NCI-H2227 (cell line): ENCODE measurements around the gene ESYT2.
"Not testable (repeated sequence)": the region's sequence is repeated elsewhere in the genome, so short reads cannot be mapped to it uniquely, and the experiment has no call there.

ENCODE experiments used
- DNase-seq: peaks from one replicate; lab custom pipeline; 2025; ENCODE audit not compliant: unreplicated experiment; lab: John Stamatoyannopoulos, UW

The ESYT2 gene

DNA sequence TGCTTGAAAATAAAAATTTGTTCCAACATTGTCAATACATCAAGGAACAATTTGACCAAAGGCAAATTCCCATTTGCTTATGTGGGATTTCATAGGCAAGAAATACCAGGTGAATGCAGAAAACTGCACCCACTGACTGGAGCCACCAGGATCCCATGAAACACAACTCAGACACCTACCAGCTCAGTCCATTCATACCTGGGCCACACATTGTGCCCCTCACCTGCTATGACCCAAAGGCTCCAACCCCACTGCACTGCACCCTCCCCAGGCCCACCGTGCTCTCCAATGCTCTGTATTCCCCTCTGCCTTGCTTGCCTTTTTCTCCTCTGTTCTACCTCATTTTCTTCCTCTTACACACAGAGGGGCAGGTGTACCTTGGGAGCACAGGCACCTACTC, 130.0 kb downstream of the ESYT2 start:
- no peak for DNase-seq

DNA sequence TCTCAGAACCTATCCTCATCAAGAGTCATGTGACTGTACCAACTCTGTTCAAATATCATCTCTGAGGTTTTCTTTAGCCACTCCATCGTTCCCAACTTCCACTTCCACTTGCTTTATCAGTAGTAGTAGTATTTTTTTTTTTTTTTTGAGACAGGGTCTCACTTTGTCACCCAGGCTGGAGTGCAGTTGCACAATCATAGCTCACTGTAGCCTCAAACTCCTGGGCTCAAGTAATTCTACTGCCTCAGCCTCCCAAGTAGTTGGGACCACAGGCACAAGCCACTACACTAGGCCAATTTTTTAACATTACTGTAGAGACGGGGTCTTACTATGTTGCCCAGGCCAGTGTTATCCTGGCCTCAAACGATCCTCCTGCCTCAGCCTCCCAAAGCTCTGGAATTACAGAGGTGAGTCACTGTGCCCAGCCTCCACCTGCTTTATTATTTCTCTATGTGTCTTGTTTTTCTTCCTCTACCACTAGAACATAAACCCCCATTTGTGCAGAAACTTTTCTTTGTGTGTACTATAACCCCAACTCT, 130.6 kb downstream of the ESYT2 start:
- DNase-seq, result no peak

DNA sequence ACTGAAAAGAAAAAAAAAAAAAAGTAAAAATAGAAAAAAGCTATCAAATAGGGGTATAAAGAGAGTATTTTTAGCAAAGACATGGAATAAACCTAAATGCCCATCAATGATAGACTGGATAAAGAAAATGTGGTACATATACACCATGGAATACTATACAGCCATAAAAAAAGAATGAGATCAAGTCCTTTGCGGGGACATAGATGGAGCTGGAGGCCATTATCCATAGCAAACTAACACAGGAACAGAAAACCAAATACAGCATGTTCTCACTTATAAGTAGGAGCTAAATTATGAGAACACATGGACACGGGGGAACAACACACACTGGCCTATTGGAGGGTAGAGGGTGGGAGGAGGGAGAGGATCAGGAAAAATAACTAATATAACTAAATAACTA, 131.7 kb downstream of the ESYT2 start:
- not testable (repeated sequence) for DNase-seq

DNA sequence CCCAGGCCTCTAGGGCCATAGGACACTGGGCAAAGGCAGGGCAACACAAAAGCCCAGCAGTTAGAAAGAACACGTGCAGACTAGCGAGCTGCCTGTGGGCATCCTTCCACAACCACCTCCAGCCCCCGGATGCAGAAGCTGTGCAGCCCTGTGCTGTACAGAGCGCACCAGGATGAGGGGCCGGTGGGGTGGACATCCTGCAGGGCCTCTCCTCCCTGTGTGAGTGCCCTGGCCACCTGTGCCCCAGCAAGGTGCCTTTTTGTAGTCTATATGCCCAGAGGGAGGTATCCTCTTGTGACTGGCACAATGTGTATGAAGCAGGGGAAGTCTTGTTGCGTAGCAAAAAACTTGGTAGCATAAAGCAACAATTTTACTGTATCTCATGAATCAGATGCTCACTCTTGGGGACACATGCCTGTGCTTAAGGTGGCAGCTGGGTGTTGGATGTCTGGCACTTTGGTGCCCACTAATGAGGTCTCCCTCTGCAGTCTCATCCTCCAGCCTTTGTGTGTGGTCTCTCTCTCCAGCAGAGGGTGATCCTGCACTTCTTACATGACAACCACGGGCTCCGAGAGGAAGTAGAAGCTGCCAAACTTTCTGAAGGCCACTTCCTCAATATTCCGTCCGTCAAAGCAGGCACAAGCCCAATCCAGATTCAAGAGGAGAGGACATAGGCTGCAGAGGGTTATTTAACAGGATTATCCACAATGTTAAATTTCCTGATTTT, 133.4 kb downstream of the ESYT2 start:
- DNase-seq, result peak; percentile 51

DNA sequence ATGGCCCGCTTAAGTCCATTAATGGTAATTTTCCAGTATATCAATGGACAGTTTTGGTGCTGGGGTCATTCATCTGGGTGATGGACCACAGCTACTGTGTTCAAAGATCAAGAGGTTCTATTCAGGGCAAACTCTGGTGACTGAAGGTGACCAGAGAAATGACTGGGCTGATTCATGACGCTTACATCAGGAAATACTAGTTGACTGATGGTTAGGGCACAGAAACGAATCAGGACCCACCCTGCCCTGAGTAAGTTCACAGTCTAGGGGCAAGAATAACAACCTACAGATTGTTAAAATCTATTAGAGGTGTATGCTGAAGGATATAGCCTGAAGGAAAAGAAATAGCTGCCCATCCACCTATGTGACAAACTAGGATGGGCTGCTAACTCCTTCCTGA, 134.3 kb downstream of the ESYT2 start:
- no peak for DNase-seq

DNA sequence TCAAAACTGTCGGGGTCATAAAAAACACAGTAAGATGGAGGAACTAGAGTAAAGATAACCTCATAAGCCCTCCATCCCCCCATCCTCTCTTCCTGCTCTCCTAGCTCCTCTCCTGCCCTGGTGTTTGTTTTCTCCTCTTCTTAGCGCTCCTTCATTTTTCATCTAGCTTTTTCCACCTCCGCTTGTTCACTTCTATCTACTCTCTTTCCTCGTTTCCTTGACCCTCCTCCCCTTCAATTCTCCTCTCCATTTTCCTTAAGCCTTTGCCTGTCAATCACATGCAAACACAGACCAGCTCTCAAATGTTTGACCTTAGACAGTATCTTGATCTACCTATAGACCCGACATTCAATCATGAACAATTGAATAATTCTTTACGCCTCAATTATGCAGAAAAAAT, 134.7 kb downstream of the ESYT2 start:
- no peak for DNase-seq

DNA sequence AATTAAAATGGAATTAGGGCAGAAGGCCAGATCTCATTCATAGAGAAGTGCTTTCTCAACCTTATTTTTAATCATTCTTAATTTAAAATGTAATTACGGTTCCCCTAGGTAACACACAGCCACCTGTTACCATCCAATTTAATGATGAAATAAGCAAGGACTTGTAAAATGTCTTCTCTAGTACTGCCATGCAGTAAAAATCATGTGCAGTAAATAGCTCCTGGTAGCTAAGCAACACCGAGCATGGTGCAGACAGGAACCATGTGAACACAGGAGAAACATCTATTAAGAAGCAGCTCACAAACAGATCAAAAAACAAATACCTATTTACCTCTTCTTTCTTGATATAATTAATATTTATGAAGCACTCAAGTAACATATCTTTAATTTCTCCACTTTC, 139.8 kb downstream of the ESYT2 start:
- DNase-seq, result no peak

DNA sequence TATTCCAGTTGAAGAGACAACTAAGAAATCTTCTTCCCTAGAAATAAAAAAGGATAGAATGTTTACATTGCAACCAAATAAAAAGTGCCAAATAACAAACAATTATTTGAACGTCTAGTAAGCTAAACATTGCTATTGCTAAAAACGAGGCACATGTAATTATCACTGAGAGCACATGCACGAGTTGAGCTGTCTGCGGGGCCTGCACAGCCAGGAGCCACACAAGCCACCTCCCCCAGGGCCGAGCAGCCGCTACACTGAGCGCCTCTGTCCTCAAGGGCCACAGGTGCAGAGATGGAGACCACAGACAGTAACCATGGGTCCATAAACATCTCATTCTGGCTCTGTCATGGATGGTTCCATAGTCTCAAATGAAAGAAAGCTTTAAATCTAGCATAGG, 141.9 kb downstream of the ESYT2 start:
- no peak for DNase-seq

DNA sequence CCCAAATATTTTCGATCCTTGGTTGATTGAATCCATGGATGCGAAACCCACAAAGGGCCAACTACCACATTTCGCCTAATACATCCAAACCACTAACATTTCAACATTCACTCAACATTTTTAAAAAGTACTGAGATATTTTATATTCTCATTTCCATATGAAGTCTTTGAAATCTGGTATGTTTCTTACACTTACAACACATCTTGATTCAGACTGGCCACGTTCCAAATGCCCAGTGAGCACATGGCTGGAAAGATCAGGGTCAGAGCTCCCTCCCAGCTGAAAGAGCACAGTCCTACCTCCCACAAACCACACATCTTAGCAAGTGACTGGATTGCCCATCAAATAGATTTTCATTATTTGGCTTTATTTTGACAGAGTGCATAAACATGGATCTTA, 143.6 kb downstream of the ESYT2 start:
- no peak for DNase-seq

DNA sequence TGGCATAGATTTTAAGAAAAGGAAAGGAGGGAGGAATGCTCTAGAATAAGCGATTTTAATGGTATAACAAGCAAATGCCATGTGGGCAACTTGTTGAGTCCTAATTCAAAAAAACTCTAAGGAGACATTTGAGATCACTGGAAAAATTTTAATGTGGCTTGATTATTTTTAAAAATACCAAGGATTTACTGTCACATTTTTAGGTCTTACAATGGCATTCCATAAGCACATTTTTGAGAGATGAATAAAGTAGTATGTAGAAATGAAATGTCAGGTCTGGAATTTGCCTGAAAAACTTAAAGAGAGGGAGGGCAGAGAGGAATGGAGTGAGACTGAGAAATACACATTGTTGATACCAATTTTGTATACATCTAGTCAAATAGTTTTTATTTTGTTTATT, 145.0 kb downstream of the ESYT2 start:
- no peak for DNase-seq

DNA sequence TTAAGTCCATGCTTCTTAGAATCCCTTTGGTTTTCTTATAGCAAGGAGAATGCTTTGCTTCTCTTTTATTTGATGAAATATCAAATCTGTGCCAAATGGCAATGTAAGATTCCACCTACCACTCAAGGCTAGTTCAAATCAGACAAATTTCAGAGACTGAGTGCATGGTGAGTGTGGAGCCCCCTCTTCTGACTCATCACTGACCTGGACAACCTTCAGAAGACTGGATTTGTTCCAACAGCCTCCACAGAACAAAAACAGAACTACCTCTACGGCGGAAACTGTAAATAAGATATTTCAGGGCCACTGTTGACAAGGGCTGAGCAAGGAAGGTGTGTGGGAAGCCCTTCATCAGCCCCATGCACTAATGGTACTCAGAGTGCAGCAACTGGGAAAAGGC, 145.8 kb downstream of the ESYT2 start:
- no peak for DNase-seq

DNA sequence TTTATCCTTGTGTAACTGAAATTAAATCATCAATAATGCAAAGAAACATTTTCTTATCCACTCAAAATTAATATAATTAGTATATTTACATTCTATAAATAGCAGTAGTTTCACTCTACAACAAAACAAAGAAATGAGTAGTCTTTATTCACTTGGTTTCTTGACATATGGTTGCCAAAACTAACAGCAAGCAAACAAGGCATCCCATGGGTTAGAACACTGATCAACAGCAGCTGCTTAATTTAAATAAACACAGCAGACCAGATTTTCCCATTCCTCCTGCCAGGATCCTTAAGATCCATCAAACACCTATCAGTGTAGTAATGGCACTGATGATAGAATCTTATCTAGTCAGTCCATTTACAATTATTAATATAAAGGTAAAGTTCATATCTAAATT, 146.9 kb downstream of the ESYT2 start:
- DNase-seq, result no peak
